ENCODE measurements around the gene ULK2. TPM values are rescaled to one million over a fixed set of nuclear protein-coding genes. Genes with fewer than 3 reads are reported as not detected.

Gene ULK2
- total and polyA plus RNA-seq, 2 donors from 2014 or later = 6.6 to 16.3 TPM

DNA sequence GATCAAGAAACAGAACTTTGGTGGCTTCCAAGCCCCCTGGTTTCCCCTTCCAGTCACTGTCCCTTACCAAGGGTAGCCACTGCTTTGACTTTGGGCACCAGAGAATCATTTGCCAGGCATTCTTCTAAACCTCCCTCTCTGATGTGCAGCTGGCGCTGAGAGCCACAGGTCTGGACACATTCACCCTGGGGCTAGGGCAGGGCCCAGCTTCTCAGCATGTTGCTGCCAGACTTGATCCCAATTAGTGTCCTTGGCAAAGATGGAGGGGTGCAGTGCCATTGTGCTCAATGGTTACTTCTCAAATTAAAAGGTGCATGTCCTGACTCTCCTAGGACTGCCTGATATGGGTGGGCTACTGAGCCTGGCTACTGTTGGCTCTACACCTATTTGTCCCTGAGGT lies 143.8 kb downstream of the ULK2 start:
- Histone ChIP-seq H3K27ac (ENCODE audit: low read depth in 2 of 2, low read length in 2 of 2) (peak overlapping the region in 1 of 2 donors; percentile 26), H3K9ac (ENCODE audit: low read length in 3 of 3) (no peak overlapping the region), H3K4me1 (ENCODE audit: control insufficient read depth in 2 of 3, insufficient read depth in 2 of 3, low read depth in 1 of 3, low read length in 3 of 3) (peaks cover 0 to 46% (median 43%) of the 10 kb centered on the region in 3 donors), H3K9me3 (ENCODE audit: control insufficient read depth in 2 of 3, insufficient read depth in 1 of 3, low read length in 3 of 3) (no peaks in the 10 kb centered on the region), H3K36me3 (ENCODE audit: control insufficient read depth in 2 of 3, insufficient read depth in 3 of 3, low read length in 3 of 3) (no peaks in the 10 kb centered on the region), H3K4me3 (ENCODE audit: low read length in 3 of 3) (peak overlapping the region in 1 of 3 donors; percentile 25), H3K27me3 (ENCODE audit: control insufficient read depth, insufficient read depth, low read length) (no peaks in the 10 kb centered on the region)
- DNase-seq (peak in 1 of 5 donors; percentile 51), FAIRE-seq (no peak)
- TF ChIP-seq, protein P1, sequence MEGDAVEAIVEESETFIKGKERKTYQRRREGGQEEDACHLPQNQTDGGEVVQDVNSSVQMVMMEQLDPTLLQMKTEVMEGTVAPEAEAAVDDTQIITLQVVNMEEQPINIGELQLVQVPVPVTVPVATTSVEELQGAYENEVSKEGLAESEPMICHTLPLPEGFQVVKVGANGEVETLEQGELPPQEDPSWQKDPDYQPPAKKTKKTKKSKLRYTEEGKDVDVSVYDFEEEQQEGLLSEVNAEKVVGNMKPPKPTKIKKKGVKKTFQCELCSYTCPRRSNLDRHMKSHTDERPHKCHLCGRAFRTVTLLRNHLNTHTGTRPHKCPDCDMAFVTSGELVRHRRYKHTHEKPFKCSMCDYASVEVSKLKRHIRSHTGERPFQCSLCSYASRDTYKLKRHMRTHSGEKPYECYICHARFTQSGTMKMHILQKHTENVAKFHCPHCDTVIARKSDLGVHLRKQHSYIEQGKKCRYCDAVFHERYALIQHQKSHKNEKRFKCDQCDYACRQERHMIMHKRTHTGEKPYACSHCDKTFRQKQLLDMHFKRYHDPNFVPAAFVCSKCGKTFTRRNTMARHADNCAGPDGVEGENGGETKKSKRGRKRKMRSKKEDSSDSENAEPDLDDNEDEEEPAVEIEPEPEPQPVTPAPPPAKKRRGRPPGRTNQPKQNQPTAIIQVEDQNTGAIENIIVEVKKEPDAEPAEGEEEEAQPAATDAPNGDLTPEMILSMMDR (IDR thresholded peaks at IDR 0.05; ENCODE audit: borderline replicate concordance, extremely low read depth, insufficient read depth) = no peak
- intact Hi-C loops (cut with DNase I) = no loop called here

Other genes starting within 250 kb of the ULK2 start
- gene ALDH3A2, start 219.2 kb downstream of the ULK2 start, total RNA-seq = 75.0 TPM
- 87.7 TPM for gene ALDH3A2, start 219.2 kb downstream of the ULK2 start, polyA plus RNA-seq (ENCODE audit: insufficient read depth, low read depth, low replicate concordance)
- 46.3 TPM for gene SLC47A2, start 151.4 kb downstream of the ULK2 start, total RNA-seq
- gene SLC47A2, start 151.4 kb downstream of the ULK2 start, polyA plus RNA-seq (ENCODE audit: insufficient read depth, low read depth, low replicate concordance) = 61.5 TPM
- gene ALDH3A1, start 119.6 kb downstream of the ULK2 start, total RNA-seq = 1.4 TPM
- 0.75 TPM for gene ALDH3A1, start 119.6 kb downstream of the ULK2 start, polyA plus RNA-seq (ENCODE audit: insufficient read depth, low read depth, low replicate concordance)
- 43.7 TPM for gene AKAP10, start 109.9 kb upstream of the ULK2 start, total RNA-seq
- gene AKAP10, start 109.9 kb upstream of the ULK2 start, polyA plus RNA-seq (ENCODE audit: insufficient read depth, low read depth, low replicate concordance) = 8.3 TPM
- 29.1 TPM for gene SPECC1, start 141.4 kb upstream of the ULK2 start, total RNA-seq
- 7.6 TPM for gene SPECC1, start 141.4 kb upstream of the ULK2 start, polyA plus RNA-seq (ENCODE audit: insufficient read depth, low read depth, low replicate concordance)